Activated CD4-positive, alpha-beta T cell treated with anti-CD3 and anti-CD28 coated beads for 48 hours (primary cell): ENCODE results near the gene C19orf73.

Experiments used
- DNase-seq: peaks from one replicate; pipeline ENCODE4 v3.0.0-alpha.2; 2020

Gene C19orf73

GRCh38 chr19:49118565-49119410 lies at the start of gene C19orf73:
Gene C19orf73, minus strand, starts transcription at chr19:49119143. Its CDS starts 121 bp downstream, at chr19:49119022.
- DNase-seq, result peak; percentile 97

- DNase-seq, result no peak
Measured at GRCh38 chr19:49168421-49168820, 49.5 kb upstream of the C19orf73 start.

- DNase-seq, result no peak
Measured at GRCh38 chr19:49167857-49168409, 49.0 kb upstream of the C19orf73 start.

- no peak for DNase-seq
Measured at GRCh38 chr19:49165865-49166301, 46.9 kb upstream of the C19orf73 start.

- no peak for DNase-seq
Measured at GRCh38 chr19:49165111-49165750, 46.3 kb upstream of the C19orf73 start.

- DNase-seq, result no peak
Measured at GRCh38 chr19:49161987-49162386, 43.0 kb upstream of the C19orf73 start.

GRCh38 chr19:49160450-49161189 lies 41.7 kb upstream of the C19orf73 start:
- DNase-seq, result no peak

GRCh38 chr19:49157445-49158224 lies 38.7 kb upstream of the C19orf73 start, which contains the start of gene TRPM4:
Gene TRPM4, plus strand, starts transcription at chr19:49157792. Its CDS starts 75 bp downstream, at chr19:49157867.
- DNase-seq, result peak; percentile 77

- DNase-seq, result no peak
Measured at GRCh38 chr19:49155820-49156346, 36.9 kb upstream of the C19orf73 start.

- no peak for DNase-seq
Measured at GRCh38 chr19:49155005-49155819, 36.3 kb upstream of the C19orf73 start, which contains the start of gene HRC. Gene HRC, minus strand, starts transcription at chr19:49155396. Its CDS starts 159 bp downstream, at chr19:49155237.

GRCh38 chr19:49154279-49154678 lies 35.3 kb upstream of the C19orf73 start:
- DNase-seq, result no peak

- DNase-seq, result no peak
Measured at GRCh38 chr19:49153167-49153809, 34.3 kb upstream of the C19orf73 start.

GRCh38 chr19:49152119-49152550 lies 33.2 kb upstream of the C19orf73 start:
- no peak for DNase-seq

- peak; percentile 71 for DNase-seq
Measured at GRCh38 chr19:49151267-49152118, 32.5 kb upstream of the C19orf73 start.

- no peak for DNase-seq
Measured at GRCh38 chr19:49150944-49151243, 32.0 kb upstream of the C19orf73 start.

- DNase-seq, result peak; percentile 53
Measured at GRCh38 chr19:49150106-49150943, 31.4 kb upstream of the C19orf73 start.

GRCh38 chr19:49149652-49150105 lies 30.7 kb upstream of the C19orf73 start:
- DNase-seq, result no peak
